ENCODE measurements around the gene SORCS2.

SORCS2 gene

GRCh38 chr4:7542781-7543180, 350.4 kb downstream of the SORCS2 start:
- DNase-seq, result no peak

DNA sequence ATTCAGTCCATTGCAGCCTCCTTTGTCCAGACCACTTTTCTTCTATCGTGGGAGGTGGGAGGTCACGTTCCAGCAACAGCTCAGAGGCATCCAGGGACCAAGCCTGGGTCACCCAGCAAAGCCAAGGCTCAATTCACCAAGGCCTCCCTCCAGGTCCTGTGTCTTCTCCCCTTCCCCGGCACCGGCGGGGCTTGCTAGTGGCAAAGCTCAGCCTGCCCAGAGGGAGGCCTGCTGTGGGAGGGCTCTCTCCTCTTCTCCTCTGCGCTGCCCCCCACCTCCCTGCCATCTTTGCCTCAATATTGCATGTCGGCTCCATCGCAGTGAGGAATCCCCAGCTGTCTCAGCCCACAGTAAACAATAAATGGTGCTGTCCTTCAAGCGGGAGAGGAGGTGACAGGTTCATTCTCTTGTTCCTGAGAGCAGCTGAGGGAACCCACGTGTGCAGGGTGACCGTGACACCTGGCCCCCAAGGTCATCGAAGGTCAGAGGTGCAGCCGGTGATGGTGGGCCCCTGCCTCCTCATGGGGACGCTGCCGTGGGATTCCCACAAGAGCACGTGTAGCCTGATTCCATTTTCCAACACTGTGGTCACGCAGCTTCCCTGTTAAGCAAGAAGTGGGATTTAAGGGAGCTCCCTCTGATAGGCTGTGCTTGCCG, 353.9 kb downstream of the SORCS2 start:
- no peak for DNase-seq

DNA sequence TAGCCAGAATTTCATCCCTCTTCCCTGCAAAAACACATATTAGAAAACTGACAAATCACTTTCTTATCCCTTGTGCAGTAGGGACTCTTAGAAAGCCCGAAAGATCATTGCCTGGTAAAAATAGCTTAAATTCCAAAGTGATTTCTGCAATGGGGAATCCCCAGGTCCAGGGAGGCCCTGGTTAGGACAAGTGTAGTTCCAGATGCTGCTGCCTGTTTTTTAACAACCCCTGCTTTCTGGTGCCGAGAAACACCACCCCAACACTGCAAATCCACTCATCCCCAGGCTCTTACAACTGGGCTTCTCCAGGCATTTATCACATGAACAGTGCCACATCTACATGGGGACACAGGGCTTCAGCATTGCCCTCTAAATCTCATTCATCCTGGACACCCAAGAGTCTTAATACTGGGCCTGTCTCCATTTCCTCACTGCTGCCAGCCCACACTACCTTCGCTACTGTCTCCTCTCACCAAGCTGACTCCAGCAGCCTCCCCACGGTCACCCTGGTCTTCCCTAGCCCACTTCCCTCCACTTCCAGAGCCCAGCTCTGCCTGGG, 354.6 kb downstream of the SORCS2 start:
- DNase-seq, result no peak

- DNase-seq, result no peak
Measured at GRCh38 chr4:7547368-7548040, 355.2 kb downstream of the SORCS2 start.

GRCh38 chr4:7549866-7550265, 357.5 kb downstream of the SORCS2 start:
- DNase-seq, result no peak

GRCh38 chr4:7552466-7552865, 360.1 kb downstream of the SORCS2 start:
- DNase-seq, result no peak

GRCh38 chr4:7553280-7553679, 360.9 kb downstream of the SORCS2 start:
- no peak for DNase-seq

DNA sequence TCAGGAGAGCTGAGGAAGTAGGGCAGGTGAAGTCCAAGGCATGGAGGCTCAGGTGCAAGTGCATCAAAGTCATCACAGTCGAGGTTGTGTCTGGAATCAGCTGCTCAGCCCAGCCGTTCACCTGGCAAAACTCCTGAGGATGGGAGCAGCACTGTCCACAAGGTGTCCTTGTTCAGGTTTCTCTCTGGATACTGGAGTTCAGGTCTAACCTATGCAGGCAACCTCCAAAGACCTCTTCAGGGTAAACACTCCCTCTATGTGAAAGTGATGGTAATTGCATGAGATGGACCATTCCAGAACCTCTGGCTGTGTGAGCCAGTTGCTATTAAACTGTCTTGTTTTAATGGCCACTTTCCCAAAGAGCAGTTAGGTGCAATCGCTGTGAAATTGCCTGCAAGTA, 362.6 kb downstream of the SORCS2 start:
- DNase-seq, result no peak

DNA sequence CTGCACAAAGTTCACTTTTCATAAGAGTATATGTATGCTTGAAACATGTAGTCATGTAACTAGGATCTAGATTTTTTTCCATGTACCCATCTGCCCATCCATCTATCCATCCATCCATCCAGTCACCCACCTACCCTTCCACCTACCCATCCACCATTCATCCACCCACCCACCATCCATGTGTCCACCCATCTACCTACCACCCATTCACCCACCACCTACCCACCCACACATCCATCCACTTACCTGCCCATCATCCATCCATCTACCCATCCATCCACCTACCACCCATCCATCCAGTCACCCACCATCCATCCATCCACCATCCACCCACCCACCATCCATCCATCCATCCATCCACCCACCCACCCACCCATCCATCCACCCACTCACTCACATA, 364.2 kb downstream of the SORCS2 start:
- DNase-seq, result no peak

DNA sequence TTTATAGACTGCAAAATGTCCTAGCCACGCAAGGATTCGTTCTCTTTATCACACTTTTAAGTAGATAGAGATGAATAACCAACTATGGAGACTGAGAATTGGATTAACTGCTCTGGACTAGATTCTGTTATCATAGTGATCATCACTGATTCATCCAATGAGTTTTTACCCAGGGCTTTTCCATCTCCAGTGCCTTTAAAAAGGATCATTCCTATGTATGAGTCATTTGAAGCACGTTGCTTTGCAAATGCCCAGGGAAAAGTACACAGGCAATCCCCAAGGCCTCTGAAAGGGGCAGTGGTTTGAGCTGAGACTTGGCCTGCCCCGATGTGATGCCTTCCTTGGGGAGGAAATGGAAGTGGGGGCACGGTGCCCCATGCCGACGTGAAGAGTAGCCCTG, 365.1 kb downstream of the SORCS2 start:
- DNase-seq, result no peak

DNA sequence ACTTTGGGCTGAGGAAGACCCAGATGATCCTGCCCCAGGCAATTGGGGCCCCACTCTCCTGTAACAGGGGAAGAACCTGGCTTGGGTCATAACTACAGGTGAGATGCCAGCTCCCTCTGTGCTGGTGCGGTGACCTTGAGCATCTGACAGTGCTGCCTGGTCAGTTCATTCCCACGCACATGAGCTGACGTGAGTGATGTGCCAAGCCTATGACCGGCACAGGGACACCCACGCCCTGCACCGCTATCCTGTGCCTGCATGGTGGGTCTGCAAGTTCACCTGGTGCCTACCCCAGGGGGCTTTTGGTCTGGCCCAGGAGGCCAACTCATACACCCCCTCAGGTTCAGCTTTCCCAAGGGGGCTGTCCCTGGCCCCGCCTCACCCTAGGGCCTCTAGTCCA, 366.1 kb downstream of the SORCS2 start:
- no peak for DNase-seq

DNA sequence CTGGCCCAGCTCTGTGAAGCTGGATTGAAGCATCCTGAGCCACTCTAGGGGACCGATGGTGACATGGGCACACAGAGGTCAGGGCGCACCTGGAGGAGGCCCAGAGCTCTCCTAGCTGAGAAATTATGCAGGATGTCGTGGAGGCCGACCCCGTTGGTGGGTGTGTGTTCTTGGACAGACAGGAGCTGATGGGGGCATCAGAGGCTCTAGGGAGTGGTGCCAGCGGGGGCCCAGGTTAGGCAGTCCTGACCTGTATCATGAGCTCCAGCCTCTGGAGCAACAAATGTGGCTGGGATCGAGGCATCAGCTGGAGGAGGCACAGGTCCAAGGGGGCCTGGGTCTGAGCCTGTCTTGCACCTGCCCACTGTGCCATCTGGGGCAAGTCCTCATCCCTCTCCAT, 367.0 kb downstream of the SORCS2 start:
- no peak for DNase-seq

GRCh38 chr4:7559741-7560395, 367.5 kb downstream of the SORCS2 start:
- no peak for DNase-seq

- no peak for DNase-seq
Measured at GRCh38 chr4:7561557-7561956, 369.2 kb downstream of the SORCS2 start.

DNA sequence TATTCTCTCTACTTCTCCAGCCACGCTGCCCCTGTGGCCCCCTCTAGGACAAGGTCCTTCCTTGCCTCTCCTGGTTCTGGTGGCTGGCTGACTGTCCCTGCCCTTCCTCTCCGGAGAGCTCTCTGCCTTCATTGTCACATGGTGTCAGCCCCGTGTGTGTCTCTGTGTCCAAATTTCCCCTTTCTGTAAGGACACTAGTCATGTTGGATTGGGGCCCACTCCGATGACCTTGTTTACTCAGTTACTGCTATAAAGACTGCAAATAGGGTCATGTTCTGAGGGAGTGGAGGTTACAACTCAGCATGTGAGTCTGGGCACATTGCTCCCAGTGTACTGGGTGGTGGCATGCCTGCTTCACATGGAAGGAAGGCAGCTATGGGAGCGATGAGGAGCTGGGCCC, 371.9 kb downstream of the SORCS2 start:
- DNase-seq, result no peak

GRCh38 chr4:7565483-7565882, 373.1 kb downstream of the SORCS2 start:
- DNase-seq, result no peak

DNA sequence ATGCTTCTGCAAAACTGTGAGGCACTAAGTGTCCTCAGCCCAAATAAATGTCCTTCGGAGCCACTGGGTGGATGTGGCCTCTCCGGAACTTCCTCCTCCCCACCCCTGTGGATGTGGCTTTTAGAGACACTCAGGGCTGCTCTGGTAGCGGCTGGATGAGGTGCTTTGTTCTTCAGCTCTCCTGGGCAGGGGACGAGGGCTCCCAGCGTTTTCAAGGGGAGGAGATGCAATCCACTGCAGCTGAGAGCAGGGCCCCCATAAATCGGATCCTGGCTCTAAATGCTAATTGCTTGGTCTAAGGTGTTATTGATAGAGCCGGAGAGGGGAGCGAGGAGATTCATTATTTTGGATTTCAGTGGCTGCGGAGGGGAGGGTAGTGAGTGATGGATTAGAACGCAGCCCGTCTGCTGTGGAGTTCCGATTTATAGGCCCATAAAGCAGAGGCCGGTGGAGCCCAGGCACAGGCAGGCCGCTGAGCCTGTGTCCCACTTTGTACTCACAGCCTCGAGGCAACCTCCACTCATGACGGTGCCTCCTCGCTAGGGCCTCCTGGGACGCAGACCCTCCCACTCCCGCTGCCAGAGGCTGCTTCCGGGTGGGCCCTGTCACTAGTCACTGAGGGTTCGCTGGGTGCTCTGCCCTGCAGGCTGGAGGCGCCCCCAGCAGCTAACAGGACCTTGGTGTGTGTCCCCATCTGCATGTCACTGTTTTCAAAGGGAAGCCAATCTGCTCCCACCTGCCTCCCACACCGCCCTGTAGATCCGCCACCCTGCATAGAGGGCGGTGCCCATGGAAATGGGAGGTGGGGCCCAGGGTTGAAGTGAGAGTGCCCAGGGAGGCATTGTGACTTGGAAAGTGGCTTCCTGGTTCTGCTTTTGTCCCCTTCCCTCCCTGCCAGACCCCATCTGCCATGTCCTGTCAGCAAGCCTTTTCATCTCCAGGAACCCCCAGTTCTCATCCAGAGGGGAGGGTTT, 377.8 kb downstream of the SORCS2 start:
- no peak for DNase-seq

- DNase-seq, result no peak
Measured at GRCh38 chr4:7571001-7571400, 378.7 kb downstream of the SORCS2 start.

GRCh38 chr4:7571701-7572100, 379.4 kb downstream of the SORCS2 start:
- no peak for DNase-seq

GRCh38 chr4:7572894-7573293, 380.6 kb downstream of the SORCS2 start:
- no peak for DNase-seq

GRCh38 chr4:7573576-7574091, 381.3 kb downstream of the SORCS2 start:
- no peak for DNase-seq

DNA sequence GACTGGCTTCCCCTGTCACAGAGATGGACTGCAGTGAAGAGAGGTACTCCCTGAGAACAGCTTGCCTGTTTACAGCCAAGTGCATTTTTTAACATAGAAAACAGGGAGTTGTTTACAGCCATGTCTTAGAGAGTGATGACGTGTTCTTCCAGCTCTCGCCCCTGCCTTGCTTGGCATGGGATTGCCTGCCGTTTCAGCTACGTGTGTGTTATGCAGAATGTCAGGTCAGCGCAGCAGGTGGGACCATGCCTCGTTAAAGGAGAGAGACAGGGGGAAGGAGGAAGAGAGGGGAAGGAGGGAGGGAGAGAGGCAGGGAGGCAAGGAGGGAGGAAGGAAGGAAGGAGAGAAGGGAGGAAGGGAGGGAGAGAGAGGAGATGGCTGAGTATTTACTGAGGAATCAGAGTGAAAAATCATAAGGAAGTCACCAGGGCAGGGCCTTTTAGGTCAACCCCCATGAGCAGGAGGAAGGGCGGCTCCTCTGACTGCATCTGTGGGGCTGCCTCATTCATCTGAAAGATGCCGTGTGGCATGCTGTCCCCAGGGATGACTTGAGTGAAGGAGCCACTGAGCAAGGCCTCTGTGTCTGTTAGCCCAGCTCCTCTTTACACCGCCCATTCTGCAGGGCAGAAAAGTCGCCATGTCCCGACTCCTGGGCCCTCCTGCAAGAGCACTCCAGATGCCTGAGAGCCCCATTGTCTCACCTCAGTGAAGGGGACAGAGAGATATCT, 382.1 kb downstream of the SORCS2 start:
- no peak for DNase-seq

All from stimulated activated CD8-positive, alpha-beta memory T cell treated with anti-CD3 and anti-CD28 coated beads, Interleukin-4, amount 100 ng/mL, for 48 hours (primary cell).